Liver (tissue), 9 donors: ENCODE measurements around the gene NCKIPSD. TPM values are rescaled to one million over a fixed set of nuclear protein-coding genes. Genes with fewer than 3 reads are reported as not detected.
A peak's percentile ranks its signal among the peaks of the same experiment; 100 is the strongest.

Experiments used
- DNase-seq: peaks from one replicate; pipeline ENCODE4 v3.0.0-alpha.2; 2017; ENCODE audit warnings: low spot score
- H3K27ac ChIP-seq, 2 donors: one replicate each; pipeline ENCODE4 v1.7.0; 2013; ENCODE audit warnings: inconsistent platforms in 2 of 2, low read length in 2 of 2, control low read depth in 1 of 2, low read depth in 1 of 2, mild to moderate bottlenecking in 1 of 2
- H3K27me3 ChIP-seq, 4 donors: one replicate each; pipeline versions ENCODE4 v1.6.1 to v1.7.0; 2013; ENCODE audit warnings: low read length in 3 of 4, inconsistent platforms in 1 of 4, mild to moderate bottlenecking in 1 of 4, moderate library complexity in 1 of 4; ENCODE audit not compliant: control insufficient read depth in 4 of 4, insufficient read depth in 4 of 4
- H3K36me3 ChIP-seq, 4 donors: one replicate each; pipeline versions ENCODE4 v1.6.1 to v1.7.0; 2013; ENCODE audit warnings: low read length in 3 of 4, mild to moderate bottlenecking in 3 of 4, low read depth in 1 of 4, moderate library complexity in 1 of 4; ENCODE audit not compliant: control insufficient read depth in 4 of 4, insufficient read depth in 3 of 4
- H3K4me1 ChIP-seq, 4 donors: one replicate each; pipeline versions ENCODE4 v1.6.1 to v1.7.0; 2013; ENCODE audit warnings: low read length in 3 of 4, mild to moderate bottlenecking in 3 of 4, moderate library complexity in 1 of 4; ENCODE audit not compliant: control insufficient read depth in 4 of 4, insufficient read depth in 4 of 4
- H3K4me3 ChIP-seq, 3 donors: one replicate each; pipeline versions ENCODE4 v1.6.1 to v1.7.0; 2013; ENCODE audit warnings: low read length in 3 of 3, control low read depth in 1 of 3, low read depth in 1 of 3, mild to moderate bottlenecking in 1 of 3
- H3K9ac ChIP-seq, 2 donors: one replicate each; pipeline ENCODE4 v1.7.0; 2013; ENCODE audit warnings: low read length in 2 of 2, mild to moderate bottlenecking in 2 of 2, moderate library complexity in 2 of 2, control low read depth in 1 of 2, low read depth in 1 of 2
- H3K9me3 ChIP-seq, 4 donors: one replicate each; pipeline versions ENCODE4 v1.6.1 to v1.7.0; 2013; ENCODE audit warnings: low read length in 3 of 4; ENCODE audit not compliant: control insufficient read depth in 4 of 4
- ATF3 ChIP-seq: IDR thresholded peaks from 2 replicates; pipeline ENCODE4 v1.6.1; 2016; ENCODE audit warnings: antibody characterized with exemption
- CTCF ChIP-seq: fragments of 150-350 bp; IDR thresholded peaks from 2 replicates; pipeline ENCODE4 v1.5.1; 2017; ENCODE audit warnings: improper control_type of control experiment, low read depth, low read length; ENCODE audit not compliant: missing input control
- EGR1 ChIP-seq, 2 donors: IDR thresholded peaks; 2 replicates each; pipeline ENCODE4 v1.6.1; 2016 to 2018; ENCODE audit warnings: antibody characterized with exemption in 2 of 2, low read depth in 2 of 2
- FOXA1 ChIP-seq: IDR thresholded peaks from 2 replicates; pipeline ENCODE4 v1.6.1; 2016; ENCODE audit warnings: antibody characterized with exemption
- FOXA2 ChIP-seq: IDR thresholded peaks from 2 replicates; pipeline ENCODE4 v1.6.1; 2016; ENCODE audit warnings: antibody characterized with exemption
- GABPA ChIP-seq, 2 donors: IDR thresholded peaks in 1 of 2; conservative IDR thresholded peaks in 1 of 2; 2 replicates each; pipeline ENCODE4 v1.6.1; 2016; ENCODE audit warnings: antibody characterized with exemption in 2 of 2, mild to moderate bottlenecking in 1 of 2, moderate library complexity in 1 of 2
- HNF4A ChIP-seq, 2 donors: conservative IDR thresholded peaks; 2 replicates each; pipeline ENCODE4 v1.6.1; 2016; ENCODE audit warnings: antibody characterized with exemption in 2 of 2, mild to moderate bottlenecking in 2 of 2
- HNF4G ChIP-seq: IDR thresholded peaks from 2 replicates; pipeline ENCODE4 v1.6.1; 2016; ENCODE audit warnings: antibody characterized with exemption
- JUND ChIP-seq, 2 donors: IDR thresholded peaks; 2 replicates each; pipeline ENCODE4 v1.6.1; 2016; ENCODE audit warnings: antibody characterized with exemption in 2 of 2
- MAX ChIP-seq: IDR thresholded peaks from 2 replicates; pipeline ENCODE4 v1.6.1; 2016; ENCODE audit warnings: antibody characterized with exemption
- NR2F2 ChIP-seq: IDR thresholded peaks from 2 replicates; pipeline ENCODE4 v1.6.1; 2016; ENCODE audit warnings: antibody characterized with exemption
- RAD21 ChIP-seq, 2 donors: IDR thresholded peaks; 2 replicates each; pipeline ENCODE4 v1.6.1; 2016; ENCODE audit warnings: antibody characterized with exemption in 2 of 2, mild to moderate bottlenecking in 2 of 2
- REST ChIP-seq: IDR thresholded peaks from 2 replicates; pipeline ENCODE4 v1.6.1; 2016; ENCODE audit warnings: antibody characterized with exemption, mild to moderate bottlenecking
- RXRA ChIP-seq, 2 donors: IDR thresholded peaks; 2 replicates each; pipeline ENCODE4 v1.6.1; 2017 to 2018; ENCODE audit warnings: antibody characterized with exemption in 2 of 2, mild to moderate bottlenecking in 1 of 2
- SP1 ChIP-seq: IDR thresholded peaks from 2 replicates; pipeline ENCODE4 v1.6.1; 2018; ENCODE audit warnings: antibody characterized with exemption, mild to moderate bottlenecking
- TAF1 ChIP-seq: conservative IDR thresholded peaks from 2 replicates; pipeline ENCODE4 v1.6.1; 2016; ENCODE audit warnings: antibody characterized with exemption, mild to moderate bottlenecking
- YY1 ChIP-seq: IDR thresholded peaks from 2 replicates; pipeline ENCODE4 v1.6.1; 2016; ENCODE audit warnings: antibody characterized with exemption, mild to moderate bottlenecking
- ZBTB33 ChIP-seq: IDR thresholded peaks from 2 replicates; pipeline ENCODE4 v1.6.1; 2016; ENCODE audit warnings: antibody characterized with exemption
- WGBS: extraction: QIAGEN DNeasy Blood & Tissue Kit; methylation state at CpG from one replicate; pipeline ENCODE4 v1.1.7; 2013; 5-methylcytosine and 5-hydroxymethylcytosine counted together
- polyA plus RNA-seq, 2 donors: library from polyadenylated mRNA; stranded (reverse) in 1 of 2; unstranded in 1 of 2; fragments of 200-250 nt in 1 of 2; fragments of >200 nt in 1 of 2; fragmentation: Nextera tagmentation in 1 of 2; extraction: Ambion mirVana in 1 of 2; gene quantifications; one replicate each; pipeline versions ENCODE4 v1.2.1 to v1.2.3, GENCODE V29; 2013 to 2015
- total RNA-seq, 2 donors: library from RNA; depleted of rRNA; stranded (reverse); fragments of >200 nt; gene quantifications; one replicate each; pipeline ENCODE4 v1.2.3, GENCODE V29; 2014
- donor health status: healthy.
- donor health status: healthy.
- donor health status: healthy.
- donor health status: healthy.
- donor health status: healthy.

Gene NCKIPSD
- total and polyA plus RNA-seq, 4 donors, result 5.9 to 12.9 (median 8.7) TPM

GRCh38 chr3:48633743-48634142, 52.0 kb downstream of the NCKIPSD start:
- Histone ChIP-seq H3K36me3 (peaks cover 0 to 16% (median 4%) of the 10 kb centered on the region in 4 donors), H3K9ac (peak overlapping the region in 1 of 2 donors; percentile 37), H3K9me3 (no peaks in the 10 kb centered on the region), H3K27me3 (no peaks in the 10 kb centered on the region), H3K27ac (no peak overlapping the region), H3K4me3 (no peak overlapping the region), H3K4me1 (peaks cover 5 to 28% (median 16%) of the 10 kb centered on the region in 4 donors)
- TF ChIP-seq JUND (IDR thresholded peaks at IDR 0.05), result no peak
- TF ChIP-seq MAX, result no peak
- TF ChIP-seq EGR1 (IDR thresholded peaks at IDR 0.05; ENCODE audit: low read depth in 2 of 2), result no peak
- no peak for TF ChIP-seq FOXA2
- TF ChIP-seq CTCF, result no peak
- TF ChIP-seq RXRA (IDR thresholded peaks at IDR 0.05), result no peak
- TF ChIP-seq RAD21 (IDR thresholded peaks at IDR 0.05), result no peak
- TF ChIP-seq NR2F2, result no peak
- TF ChIP-seq GABPA (IDR thresholded peaks at IDR 0.05 in 1 of 2, conservative IDR thresholded peaks at IDR 0.05 in 1 of 2), result no peak
- TF ChIP-seq HNF4A (conservative IDR thresholded peaks at IDR 0.05), result no peak
- no peak for TF ChIP-seq YY1
- DNase-seq, result no peak
- 93% methylated on average over 2 of the region's 2 CpGs for WGBS

- Histone ChIP-seq H3K9ac (no peak overlapping the region), H3K9me3 (no peaks in the 10 kb centered on the region), H3K4me1 (peaks cover 5 to 28% (median 16%) of the 10 kb centered on the region in 4 donors), H3K36me3 (peaks cover 0 to 20% (median 4%) of the 10 kb centered on the region in 4 donors), H3K4me3 (no peak overlapping the region), H3K27ac (no peak overlapping the region), H3K27me3 (no peaks in the 10 kb centered on the region)
- WGBS, result 96% methylated on average over 15 of the region's 15 CpGs
- no peak for DNase-seq
- TF ChIP-seq SP1, result no peak
- no peak for TF ChIP-seq NR2F2
- TF ChIP-seq CTCF, result no peak
- TF ChIP-seq REST, result no peak
- TF ChIP-seq MAX, result no peak
- TF ChIP-seq RXRA (IDR thresholded peaks at IDR 0.05), result no peak
- no peak for TF ChIP-seq FOXA2
- no peak for TF ChIP-seq ZBTB33
- no peak for TF ChIP-seq FOXA1
- no peak for TF ChIP-seq JUND (IDR thresholded peaks at IDR 0.05)
- no peak for TF ChIP-seq TAF1
- TF ChIP-seq EGR1 (IDR thresholded peaks at IDR 0.05; ENCODE audit: low read depth in 2 of 2), result no peak
- no peak for TF ChIP-seq HNF4A (conservative IDR thresholded peaks at IDR 0.05)
- TF ChIP-seq RAD21 (IDR thresholded peaks at IDR 0.05), result no peak
- TF ChIP-seq ATF3, result no peak
- TF ChIP-seq HNF4G, result no peak
- TF ChIP-seq YY1, result no peak
- TF ChIP-seq GABPA (IDR thresholded peaks at IDR 0.05 in 1 of 2, conservative IDR thresholded peaks at IDR 0.05 in 1 of 2), result no peak
Observed at GRCh38 chr3:48633256-48633655, 52.5 kb downstream of the NCKIPSD start.
